ENCODE measurements around the gene SND1.
"Not testable (repeated sequence)": the region's sequence is repeated elsewhere in the genome, so short reads cannot be mapped to it uniquely, and the experiment has no call there.

Gene SND1

DNA sequence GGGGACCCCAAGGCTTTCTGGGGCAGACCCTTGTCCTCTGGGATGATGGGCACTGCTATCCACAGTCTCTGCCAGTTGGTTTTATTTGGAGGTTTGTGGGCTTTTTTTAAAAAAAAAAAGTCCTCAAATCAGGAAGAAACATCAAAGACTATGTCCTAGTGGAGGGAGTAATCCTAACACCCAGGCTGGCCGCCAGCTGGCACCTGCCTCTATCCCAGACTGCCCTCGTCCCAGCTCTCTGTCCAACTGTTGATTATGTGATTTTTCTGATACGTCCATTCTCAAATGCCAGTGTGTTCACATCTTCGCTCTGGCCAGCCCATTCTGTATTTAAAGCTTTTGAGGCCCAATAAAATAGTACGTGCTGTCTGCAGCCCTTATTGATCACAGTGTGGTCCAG lies 440.2 kb downstream of the SND1 start:
- DNase-seq, result no peak

DNA sequence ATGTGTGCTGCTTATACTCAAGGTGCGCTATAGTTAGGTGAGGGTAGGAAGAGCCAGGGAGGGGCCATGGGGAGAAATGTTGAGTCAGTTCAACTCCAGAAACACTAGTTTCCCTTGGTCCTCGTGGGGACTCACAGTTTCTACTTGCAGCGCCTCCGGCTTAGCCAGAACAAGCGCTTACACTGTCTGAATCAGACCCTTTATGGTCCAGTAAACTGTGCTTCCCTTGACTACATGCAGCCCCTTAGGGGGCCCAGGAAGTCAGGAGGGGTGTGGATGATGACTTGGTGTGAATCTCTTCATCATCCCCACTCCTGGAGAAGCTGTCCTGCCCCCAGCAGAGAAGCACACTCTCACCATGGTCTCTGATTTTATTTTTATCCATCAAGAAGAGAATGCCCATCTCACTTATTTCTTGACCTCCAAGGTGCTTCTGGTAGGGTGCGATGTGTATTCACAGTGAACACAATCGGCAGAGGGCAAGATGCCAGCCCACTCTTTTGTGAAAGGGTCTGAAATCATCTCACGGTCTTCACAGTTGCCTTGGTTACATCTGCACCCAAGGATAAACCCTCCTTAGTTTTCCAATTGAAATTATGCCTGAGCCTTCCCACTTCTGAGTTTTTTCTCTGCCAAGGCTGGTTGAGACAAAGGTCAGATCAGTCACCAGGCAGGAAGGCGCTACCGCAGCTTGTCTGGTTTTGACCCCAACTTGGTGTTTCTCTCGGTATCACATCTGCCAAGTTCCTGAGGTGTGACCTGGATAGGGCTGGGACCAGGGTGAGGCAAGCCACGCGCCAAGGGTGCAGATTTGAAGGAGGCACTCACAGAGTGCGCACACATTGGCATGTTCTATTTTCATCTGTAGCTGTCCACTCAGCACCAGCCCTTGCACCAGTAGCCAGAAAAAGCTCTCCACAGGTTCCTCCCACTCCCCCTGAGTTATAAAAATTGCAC lies 441.9 kb downstream of the SND1 start:
- DNase-seq, result no peak

DNA sequence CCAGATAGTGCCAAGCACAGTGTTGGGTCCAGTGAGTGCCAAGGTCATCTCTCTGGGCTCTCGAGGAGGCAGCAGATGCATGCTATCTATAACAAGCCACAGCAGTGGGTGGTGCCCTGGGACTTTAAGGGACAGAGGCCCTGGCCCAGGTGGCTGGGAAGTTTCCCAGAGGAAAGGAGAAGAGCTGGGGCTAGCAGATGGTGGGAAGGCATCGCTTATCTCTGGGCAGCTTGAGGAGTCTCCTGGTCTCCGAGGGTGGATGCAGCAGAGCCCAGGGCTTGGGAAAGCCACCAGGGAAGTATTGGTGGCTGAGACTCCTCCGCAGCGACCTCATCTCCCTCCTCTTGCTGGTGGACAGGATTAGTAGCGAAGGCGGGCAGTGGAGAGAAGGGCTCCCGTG lies 442.7 kb downstream of the SND1 start:
- DNase-seq, result no peak

DNA sequence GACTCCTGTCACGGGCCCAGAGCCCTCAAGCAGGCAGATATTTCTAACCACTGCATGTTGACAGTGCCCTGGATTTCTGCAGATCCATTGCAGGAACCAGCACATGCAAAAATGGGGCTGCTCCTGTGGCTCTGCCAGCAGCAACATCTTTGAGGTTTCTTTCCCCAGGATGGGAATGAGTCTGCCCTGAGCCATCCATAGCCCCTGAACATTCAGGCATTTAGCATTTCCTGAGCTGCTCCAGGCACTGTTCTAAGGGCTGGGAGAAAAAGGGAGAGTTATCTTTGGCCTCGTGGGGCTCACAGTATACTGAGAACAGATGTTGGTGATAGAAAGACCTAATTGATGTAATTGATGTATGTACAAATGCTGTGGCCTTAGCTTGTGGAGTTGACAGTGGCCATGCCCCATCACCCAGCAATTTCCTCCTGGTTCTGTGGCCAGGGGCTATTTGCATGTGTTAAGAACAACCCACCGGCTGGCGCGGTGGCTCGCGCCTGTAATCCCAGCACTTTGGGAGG lies 445.3 kb downstream of the SND1 start:
- no peak for DNase-seq

DNA sequence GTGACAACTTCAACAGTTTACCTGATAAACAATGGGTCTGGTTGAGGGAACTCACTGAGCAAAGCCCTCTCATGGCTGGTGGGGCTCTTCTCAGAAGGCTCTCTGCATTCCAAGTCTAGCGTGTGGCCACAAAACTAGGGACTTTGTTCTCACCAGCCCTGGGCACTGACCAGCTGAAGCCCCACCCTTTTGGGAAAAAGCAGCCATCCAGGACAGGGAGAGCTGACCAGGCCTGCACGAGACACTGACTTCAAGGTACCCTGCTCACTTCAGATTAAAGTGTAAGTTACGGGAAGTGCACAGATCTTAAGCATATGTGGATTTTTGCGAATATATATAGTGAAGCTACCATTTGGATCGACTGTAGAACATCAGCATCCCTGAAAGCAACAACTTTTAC lies 446.6 kb downstream of the SND1 start:
- no peak for DNase-seq

DNA sequence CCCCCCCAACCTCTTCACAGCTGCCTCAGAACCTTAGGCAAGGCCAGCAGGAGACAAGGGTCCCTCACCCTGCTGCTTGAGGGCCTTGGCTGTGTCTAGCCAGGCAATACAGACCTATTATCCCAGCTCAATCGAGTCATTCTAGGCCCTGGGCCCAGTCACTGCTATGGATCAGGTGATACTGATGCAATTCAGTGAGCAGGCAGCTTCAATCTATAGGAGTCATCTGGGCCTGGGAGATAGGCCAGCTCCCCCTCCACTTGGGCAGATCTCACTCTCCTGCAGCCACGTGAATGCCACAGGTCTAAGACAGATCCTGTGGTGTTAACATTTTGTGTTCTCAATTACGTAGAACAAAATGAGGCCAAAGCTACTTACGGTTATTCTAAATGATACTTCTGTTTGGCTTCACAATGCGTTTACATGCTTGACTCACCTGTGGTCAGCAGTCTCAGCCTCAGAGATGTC lies 447.2 kb downstream of the SND1 start:
- DNase-seq, result no peak

DNA sequence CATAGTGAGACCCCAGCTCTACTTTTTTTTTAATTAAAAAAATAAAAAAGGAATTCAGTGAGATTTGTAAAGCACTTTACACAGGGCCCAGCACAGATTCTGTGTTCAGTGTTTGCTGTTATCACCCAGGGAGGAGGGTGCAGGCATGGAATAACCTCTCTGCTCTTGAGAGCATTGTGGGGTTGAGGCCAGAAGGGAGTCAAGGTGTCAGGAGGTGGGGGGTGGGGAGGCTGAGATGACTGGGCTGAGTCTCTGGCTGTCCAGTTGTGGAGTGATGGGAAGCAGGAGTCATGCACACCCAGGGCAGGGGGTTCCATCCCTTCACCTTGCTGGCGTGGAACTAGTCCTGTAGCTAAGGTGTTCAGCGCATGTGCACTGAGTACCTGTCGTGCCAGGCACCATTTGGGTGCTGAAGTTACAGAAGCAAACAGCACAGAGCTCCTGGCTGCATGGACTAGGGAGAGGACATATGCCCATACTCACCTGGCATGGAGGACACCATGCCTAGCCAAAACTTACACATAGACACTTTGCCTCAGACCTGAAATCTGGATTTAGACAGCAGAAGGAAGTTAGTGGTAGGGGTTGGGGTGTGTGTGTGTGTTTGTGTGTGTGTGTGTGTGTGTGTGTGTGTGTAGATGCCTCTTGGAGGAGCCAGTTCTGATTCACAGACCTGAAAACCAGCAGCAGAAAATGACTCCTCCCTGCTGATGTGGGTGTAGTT lies 448.4 kb downstream of the SND1 start:
- DNase-seq, result no peak

DNA sequence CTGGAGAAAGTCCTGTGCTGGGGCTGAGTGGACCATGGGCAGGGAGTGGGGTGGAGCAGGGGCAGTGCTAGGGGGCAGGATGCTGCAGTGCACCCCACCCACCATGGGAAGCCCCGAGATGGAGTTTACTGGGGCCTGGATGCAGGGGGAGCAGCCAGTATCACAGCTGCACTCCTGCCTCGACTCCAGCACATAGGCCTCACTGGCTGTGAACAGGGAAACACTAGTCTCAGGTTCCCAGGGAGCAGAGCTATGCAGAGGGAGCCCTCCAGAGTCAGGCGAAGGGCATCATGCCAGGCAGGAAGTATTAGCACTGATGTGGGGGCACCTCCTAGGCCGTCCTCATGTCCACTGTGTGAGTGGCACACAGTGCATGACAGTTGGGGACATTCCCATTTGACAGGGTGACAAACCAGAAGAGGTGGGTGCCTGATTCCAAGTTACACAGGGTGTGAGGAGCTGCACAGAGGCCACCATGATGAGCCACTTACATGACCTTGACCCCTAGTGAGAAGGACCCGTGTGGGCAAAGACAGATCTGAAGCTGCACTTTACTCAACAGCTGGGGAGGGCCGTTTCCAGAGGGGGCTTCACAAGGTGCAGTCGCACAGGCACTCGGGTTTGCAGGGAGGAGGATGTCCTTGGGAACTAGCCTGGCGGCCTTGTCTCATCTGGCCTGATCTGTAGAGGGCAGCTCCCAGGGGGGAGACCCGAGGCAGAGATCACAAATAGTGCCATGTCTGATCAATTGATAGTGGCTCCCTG lies 449.1 kb downstream of the SND1 start:
- DNase-seq, result no peak

DNA sequence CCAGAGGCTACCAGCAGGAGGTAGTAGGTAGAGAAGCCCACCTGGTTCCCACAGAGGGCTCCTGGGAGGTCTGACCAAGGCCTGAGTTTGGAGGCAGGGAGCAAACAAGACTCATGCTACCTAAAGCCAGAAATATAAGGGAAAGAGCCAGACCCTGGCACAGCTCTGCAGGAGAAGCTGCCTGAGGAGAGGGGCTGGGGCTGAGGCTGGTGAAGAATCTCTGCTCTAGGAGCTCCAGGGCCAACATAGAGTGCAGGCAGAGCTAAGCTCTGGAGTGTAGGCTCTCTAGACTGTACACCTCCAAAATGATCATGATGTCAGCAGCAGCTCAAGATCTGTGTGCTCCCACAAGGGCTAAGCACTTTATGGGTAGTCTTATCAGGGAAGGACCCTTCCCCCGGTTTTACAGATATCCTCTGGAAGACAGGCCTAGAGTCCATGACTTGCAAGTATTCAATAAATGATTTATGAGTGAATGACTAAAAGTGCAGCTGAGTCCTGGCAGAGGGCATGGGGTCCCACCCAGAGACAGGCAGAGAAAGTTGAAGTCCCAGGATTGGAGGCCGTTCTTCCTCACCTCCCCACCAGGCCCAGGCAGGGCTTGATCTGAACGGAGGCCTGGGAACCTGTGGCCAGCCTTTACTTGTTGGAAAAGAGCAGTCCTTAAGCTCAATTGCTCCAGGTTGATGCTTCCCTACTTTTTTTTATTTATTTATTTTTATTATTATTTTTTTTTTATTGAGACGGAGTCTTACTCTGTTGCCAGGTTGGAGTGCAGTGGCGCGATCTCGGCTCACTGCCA lies 450.7 kb downstream of the SND1 start:
- no peak for DNase-seq

DNA sequence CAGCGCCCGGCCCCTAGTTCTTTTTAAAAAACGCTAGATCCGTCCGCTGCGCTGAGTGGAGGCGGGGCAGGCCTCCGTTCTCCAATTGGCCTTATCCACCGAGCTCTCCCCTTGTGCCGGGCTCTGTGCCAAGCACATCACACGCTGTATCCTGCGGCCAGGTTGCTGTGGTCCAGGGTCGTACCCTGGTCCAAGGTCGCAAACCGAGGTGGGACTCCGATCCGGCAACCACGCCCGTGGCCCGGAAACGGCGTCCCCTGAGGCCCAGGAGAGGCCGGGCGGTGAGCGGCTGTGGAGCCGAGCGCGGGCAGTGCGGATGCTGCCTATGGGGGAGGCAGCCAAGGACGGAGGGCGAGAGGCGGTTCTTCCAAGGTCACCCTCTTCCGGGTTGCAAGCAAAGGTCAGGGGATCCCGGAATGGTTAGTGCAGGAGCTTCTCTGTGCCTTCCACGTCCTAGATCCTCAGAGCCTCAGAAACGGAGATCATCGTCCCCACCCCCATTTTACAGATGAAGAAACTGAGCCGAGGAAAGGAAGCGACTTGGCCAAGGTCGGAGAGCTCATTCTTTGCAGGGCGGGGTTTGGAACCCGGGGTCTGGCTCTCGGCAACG lies 451.6 kb downstream of the SND1 start:
- peak in 1 of 2 donors; percentile 27 for DNase-seq

DNA sequence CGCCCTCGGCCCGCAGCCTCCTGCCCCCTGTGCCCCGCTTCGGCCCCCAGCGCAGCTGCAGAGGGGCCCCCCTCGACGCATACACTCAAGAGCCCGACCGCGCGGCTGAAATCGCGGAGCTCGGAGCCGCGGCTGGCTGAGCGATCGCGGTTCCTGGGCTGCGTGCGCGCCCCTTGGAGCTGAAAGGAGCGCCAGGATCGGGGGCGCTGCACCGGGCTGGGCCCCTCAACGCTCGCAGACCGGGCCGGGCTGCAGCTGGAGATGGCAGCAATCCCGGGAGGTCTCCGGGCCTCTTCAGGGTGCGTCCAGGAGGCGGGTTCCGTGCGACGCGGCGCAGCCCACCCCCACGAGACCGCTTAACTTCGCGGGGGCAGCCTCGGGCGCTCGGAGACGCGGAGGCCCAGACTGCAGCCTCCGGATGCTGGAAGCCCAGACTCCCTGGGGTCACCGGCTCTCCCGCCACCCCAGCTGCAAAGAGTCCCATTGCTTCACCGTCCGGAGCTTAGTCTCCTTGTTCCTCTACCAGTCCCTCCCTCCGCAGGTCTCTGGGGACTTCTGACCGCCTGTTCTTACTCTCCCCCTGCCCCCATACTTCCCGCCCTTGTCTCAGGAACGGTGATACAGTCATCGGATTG lies 452.2 kb downstream of the SND1 start:
- DNase-seq, result no peak

DNA sequence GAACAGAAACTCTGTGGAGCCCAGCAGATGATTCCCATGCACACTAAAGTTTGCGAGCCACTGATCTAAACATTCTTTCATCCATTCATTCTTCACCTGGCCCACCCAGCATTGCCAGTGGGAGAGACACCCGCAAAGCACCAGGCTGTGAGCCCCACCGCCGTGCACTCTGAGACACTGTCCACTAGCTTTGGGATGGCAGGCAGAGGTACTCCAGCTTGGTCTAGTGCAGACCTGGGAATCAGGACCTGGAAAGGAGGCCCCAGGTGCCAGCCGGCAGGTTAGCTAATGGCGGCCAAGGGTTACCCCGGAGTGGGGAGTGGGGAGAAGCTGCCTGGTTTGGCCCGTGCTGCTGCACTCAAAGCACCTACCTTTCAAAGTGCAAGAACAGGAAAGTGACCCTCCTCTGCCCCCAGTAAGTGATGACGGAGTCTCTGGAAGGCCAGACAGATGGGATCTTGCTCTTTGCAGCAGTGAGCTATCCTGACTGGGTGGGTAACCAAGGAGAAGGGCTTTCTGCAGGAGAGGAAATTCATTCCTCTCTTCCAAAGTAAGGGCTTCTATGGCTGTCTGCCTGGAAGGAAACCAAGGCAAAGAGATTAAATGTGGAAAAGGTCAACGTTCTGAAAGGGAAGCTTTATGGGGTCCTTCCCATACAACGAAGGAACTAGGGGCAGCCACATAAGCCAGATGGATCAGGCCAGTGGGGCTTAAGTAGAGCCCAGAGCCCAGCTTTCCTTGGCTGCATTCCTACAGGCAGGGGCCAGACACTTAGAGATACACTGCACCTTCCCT lies 453.4 kb downstream of the SND1 start:
- DNase-seq, result no peak

DNA sequence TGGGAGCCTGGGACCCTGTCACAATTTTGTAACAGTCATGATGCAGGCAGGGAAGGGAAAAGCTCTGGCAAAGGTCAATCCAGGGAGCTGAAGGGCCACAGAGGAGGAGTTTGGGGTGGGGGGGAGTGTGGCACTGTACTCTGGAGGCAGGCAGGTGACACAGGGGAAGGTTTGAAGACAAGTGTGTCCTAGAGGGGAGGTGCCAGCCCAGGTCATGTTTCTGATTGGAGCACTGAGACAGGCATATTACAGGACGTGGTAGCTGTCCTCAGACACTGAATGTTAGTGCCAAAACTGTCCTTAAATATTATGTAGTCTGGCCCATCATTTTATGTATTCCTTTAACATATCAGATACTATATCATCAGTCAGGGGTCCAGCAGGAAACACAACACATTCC lies 454.8 kb downstream of the SND1 start:
- DNase-seq, result no peak

DNA sequence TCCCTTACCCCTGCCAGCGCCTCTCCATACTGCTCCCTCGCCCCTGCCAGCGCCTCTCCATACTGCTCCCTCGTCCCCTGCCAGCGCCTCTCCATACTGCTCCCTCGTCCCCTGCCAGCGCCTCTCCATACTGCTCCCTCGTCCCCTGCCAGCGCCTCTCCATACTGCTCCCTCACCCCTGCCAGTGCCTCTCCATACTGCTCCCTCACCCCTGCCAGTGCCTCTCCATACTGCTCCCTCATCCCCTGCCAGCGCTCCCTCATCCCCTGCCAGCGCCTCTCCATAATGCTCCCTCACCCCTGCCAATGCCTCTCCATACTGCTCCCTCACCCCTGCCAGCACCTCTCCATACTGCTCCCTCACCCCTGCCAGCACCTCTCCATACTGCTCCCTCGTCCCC lies 455.5 kb downstream of the SND1 start:
- not testable (repeated sequence) for DNase-seq

DNA sequence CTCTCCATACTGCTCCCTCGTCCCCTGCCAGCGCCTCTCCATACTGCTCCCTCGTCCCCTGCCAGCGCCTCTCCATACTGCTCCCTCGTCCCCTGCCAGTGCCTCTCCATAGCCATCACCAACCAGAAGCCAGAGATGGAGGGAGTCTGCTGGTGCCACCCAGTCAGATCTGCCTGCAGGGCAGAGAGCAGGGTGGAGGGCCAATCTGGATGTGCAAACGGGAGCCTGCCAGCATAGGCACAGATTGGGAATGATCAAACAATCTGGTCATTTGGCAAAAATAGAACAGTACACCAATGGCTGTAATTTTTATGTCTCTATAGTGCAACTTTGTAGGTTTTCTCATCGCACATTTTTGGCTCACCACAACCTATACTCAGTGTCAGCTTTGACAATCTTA lies 456.1 kb downstream of the SND1 start:
- DNase-seq, result no peak

DNA sequence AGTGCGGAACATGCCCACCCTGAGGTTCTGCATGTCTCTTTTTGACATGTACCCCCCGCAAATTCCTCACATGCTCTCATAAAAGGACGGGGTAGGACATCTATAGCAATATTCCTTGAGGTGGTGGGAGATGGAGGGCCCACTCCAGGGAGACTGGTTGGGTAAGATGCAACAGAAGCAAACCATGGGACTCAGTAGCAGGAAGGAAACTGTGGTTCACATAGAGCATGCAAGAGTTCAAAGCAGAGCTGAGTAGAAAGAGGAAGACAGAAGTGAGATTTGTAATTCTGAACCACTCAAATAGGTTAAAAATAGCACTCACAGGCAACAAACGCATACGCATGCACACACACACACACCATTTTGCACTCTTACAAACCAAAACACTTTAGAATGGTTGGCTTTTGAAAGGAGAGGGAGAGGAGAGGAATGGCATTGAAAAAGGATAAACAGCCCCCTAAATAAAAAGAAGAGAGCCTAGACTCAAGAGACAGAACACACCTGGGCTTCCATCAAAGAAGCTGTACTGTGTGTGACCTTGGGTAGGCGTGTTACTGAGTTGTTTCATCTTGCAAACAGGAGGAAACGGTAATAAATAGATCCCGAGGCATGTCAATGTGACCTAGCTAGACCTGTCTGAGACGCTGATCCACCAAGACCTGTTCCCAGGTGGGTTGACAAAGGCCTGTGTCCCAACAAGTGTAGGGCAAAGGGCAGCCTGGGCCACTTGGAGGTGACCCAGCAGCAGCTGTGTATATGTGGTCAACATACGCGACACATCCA lies 456.8 kb downstream of the SND1 start:
- DNase-seq, result peak in 1 of 2 donors; percentile 46

DNA sequence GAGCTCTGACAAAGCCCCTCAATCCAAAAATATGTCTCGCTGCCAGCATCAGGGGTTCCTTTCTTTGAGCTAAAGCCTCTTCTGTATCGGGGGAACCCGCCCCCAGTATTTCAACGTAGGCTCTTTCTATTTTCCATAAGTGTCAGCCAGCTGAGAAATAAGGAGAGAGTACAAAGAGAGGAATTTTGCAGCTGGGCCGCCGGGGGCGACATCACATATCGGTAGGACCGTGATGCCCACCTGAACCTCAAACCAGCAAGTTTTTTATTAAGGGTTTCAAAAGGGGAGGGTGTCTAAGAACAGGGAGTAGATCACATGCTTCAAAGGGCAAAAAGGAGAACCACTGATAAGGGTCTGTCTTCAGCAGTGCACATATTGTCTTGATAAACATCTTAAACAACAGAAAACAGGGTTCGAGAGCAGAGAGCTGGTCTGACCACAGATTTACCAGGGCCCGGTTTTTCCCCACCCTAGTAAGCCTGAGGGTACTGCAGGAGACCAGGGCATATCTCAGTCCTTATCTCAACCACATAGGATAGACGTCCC lies 457.5 kb downstream of the SND1 start:
- not testable (repeated sequence) for DNase-seq

DNA sequence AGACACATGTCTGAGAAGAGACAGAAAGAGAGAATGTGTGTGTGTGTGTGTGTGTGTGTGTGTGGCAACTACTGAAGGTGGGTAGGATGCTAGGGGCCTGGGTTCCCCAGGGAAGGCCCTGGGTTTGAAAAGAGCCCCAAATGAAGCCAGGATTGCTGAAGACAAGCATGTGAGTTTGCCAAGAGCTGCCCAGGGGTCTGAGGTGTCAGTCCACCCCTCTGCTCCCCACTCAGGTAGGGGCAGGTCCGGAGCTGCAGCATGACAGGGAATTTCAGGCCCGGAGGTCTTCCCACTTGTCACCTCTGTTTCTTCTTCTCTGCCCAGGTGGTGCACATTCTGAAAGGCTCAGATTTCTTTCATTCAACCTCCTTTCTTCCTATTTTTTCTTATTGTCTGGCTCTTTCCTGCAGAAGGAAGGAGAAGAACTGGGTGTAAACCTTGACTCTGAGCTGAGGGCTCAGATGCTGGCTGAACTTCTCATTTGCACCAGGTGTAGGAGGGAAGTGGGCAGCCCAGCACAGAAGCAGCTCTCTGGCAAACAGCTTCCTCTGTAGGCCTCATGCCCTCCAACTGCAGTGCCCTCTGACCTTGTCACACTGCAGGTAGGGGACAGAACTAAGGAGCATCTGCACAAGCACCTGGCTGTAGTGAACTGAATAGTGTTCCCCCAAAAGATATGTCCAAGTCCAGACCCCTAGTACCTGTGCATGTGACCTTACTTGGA lies 458.8 kb downstream of the SND1 start:
- no peak for DNase-seq
